ENCODE measurements around the gene PDIA4.

The PDIA4 gene

GRCh38 chr7:148963583-148964482, 64.5 kb downstream of the PDIA4 start:
- no peak for DNase-seq

- peak in 3 of 4 experiments; percentile 19 to 31 (median 26) for DNase-seq
These were observed 65.3 kb downstream of the PDIA4 start for GRCh38 chr7:148962823-148963582.

DNA sequence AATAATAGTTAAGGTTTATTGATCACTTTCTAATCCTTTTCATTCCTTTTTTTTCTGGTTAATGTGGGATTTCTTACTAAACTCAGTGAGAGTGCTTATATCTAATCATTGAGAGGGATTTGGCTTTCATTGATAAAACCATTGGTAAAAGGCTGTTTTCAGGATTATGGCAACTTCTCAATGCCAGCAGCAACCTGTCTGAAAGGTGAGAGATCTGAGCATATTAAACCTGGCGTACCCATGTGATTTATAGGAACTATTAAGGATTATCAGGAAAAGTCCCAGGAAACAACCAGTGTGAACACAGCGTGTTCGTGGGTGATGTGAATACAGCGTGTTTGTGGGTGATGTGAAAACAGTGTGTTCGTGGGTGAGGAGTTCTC, 65.9 kb downstream of the PDIA4 start:
- no peak for DNase-seq

- no peak for DNase-seq
These were observed 68.6 kb downstream of the PDIA4 start for GRCh38 chr7:148959726-148960125.

DNA sequence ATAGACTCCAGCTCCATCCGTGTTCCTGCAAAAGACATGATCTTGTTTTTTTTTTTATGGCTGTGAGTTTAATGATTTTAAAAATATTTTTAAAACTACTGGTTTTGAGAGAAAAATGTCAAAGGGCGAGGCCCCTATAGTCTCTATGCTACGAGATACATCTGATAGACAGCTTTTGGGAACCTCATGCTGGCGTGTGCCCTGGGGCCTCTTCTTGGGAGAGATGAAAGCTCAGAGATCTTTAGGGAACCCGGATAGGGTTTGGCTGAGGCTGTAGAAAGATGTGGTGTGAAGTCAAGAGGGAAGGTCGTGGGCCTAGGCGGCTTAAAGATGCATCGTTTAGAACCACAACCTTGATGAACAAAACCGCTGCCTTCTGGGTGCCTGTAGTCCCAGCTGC, 70.2 kb downstream of the PDIA4 start:
- DNase-seq: no peak

GRCh38 chr7:148954766-148955165, 73.5 kb downstream of the PDIA4 start:
- no peak for DNase-seq

- no peak for DNase-seq
These were observed 74.6 kb downstream of the PDIA4 start for GRCh38 chr7:148953676-148954075.
